HT1080 (cell line): ENCODE data around the gene SLC49A3. TPM values are rescaled to one million over a fixed set of nuclear protein-coding genes. Genes with fewer than 3 reads are reported as not detected.

Source experiments
- DNase-seq: peaks from one replicate; pipeline ENCODE4 v3.0.0-alpha.2; 2015; ENCODE audit warnings: low read depth
- total RNA-seq: library from RNA; depleted of rRNA; stranded (reverse); fragments of >200 nt; shearing (Covaris generic); gene quantifications from 2 replicates; pipeline ENCODE4 v1.2.3, GENCODE V29; 2014; rRNA removed

The SLC49A3 gene
- total RNA-seq, 1 experiment from 2014 or later, result not detected

DNA sequence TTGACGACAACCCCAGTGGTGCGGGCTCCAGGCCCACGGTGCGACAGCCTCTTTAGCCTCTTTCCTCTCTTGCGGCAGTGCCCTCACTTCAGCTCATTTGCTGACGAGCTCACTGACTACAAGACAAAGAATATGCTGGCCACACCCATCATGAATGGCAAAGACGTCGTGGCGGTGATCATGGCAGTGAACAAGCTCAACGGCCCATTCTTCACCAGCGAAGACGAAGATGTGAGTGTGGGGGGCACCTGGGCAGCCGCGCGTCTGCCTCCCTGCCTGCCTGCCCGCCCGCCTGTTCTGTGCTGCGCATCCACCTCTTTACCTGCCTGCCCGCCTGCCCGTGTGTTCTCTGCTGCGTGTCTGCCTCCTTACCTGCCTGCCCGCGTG is 54.4 kb downstream of the SLC49A3 start:
- DNase-seq, result no peak

- DNase-seq, result no peak
Observed at GRCh38 chr4:633976-634598, 54.9 kb downstream of the SLC49A3 start.

GRCh38 chr4:633406-633805 is 55.5 kb downstream of the SLC49A3 start:
- no peak for DNase-seq

DNA sequence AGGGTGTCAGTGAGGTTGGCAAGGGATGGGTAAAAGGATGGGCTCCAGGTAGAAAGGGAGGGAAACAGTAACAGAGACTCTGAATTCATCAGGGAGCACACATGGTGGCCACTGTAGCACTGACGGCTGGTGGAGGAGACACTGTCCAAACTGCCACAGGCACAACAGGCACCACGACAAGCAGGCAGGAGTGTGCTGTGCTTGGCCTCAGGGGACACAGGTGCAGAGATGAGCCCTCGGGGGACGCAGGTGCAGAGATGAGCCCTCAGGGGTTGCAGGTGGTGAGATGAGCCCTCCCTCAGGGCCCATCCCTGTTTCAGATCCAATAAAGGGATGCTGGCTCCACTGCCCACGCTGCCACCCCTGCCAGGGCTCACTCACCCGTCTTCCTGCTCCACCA is 56.0 kb downstream of the SLC49A3 start:
- no peak for DNase-seq

GRCh38 chr4:632196-632790 is 56.7 kb downstream of the SLC49A3 start:
- no peak for DNase-seq

Other genes with a start within 250 kb of the SLC49A3 start
- 23.0 and 25.7 TPM in 2 replicates for gene ZNF721, start 190.0 kb downstream of the SLC49A3 start, total RNA-seq
- gene PIGG, start 189.9 kb downstream of the SLC49A3 start, total RNA-seq, result 44.2 and 45.0 TPM in 2 replicates
- not detected in 2 replicates for gene TMEM271, start 112.9 kb downstream of the SLC49A3 start, total RNA-seq
- 0.03 and 0.18 TPM in 2 replicates for gene PDE6B, start 63.6 kb downstream of the SLC49A3 start, total RNA-seq
- gene ATP5ME, start 14.9 kb downstream of the SLC49A3 start, total RNA-seq, result 214 and 483 TPM in 2 replicates
- 4.9 and 8.5 TPM in 2 replicates for gene MYL5, start 14.6 kb downstream of the SLC49A3 start, total RNA-seq
- 30.9 and 34.9 TPM in 2 replicates for gene PCGF3, start 16.7 kb upstream of the SLC49A3 start, total RNA-seq
- gene CPLX1, start 137.0 kb upstream of the SLC49A3 start, total RNA-seq, result not detected in 2 replicates
- 101 and 121 TPM in 2 replicates for gene GAK, start 243.2 kb upstream of the SLC49A3 start, total RNA-seq
- 23.1 and 25.7 TPM in 2 replicates for gene TMEM175, start 243.3 kb upstream of the SLC49A3 start, total RNA-seq